ENCODE data around the gene ERCC4.

ERCC4 gene

DNA sequence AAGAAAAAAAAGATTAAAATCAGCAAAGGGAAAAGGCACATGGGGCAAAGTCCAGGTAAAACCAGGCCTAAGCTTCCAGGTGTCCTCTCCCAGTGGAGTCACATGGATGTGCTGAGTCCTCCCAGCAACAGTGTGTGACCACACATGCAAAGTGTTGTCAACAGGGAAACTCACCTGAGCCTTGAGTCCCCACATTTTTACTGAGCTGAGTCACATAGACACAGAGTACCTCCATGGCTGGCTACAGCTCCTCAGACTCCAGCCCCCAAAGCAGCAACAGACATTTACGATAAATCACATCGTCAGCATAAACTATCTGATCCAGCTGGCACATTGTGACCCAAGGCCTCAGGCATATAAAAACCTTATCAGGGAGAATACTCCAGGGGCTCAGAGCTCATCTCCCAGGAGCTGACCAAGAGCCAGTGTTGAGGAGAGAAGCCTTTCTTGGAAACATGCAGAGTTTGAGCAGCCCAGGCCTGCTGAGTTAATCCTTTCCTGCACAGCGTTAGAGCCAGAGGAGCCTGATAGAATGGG is 20.5 kb downstream of the ERCC4 start:
- no peak for DNase-seq (ENCODE audit: low spot score)
- TF ChIP-seq CTCF (IDR thresholded peaks at IDR 0.05) = no peak
- Histone ChIP-seq H3K4me3 (no peak overlapping the region), H3K27ac (no peak overlapping the region)

GRCh38 chr16:13944816-13945215 is 24.9 kb downstream of the ERCC4 start:
- no peak overlapping the region for H3K4me3 ChIP-seq
- DNase-seq (ENCODE audit: low spot score) = no peak
- H3K27ac ChIP-seq = no peak overlapping the region
- no peak for TF ChIP-seq CTCF (IDR thresholded peaks at IDR 0.05)

GRCh38 chr16:13945744-13946485 is 26.0 kb downstream of the ERCC4 start:
- DNase-seq (ENCODE audit: low spot score) = no peak
- no peak overlapping the region for H3K27ac ChIP-seq
- H3K4me3 ChIP-seq = no peak overlapping the region
- TF ChIP-seq CTCF (IDR thresholded peaks at IDR 0.05) = no peak

DNA sequence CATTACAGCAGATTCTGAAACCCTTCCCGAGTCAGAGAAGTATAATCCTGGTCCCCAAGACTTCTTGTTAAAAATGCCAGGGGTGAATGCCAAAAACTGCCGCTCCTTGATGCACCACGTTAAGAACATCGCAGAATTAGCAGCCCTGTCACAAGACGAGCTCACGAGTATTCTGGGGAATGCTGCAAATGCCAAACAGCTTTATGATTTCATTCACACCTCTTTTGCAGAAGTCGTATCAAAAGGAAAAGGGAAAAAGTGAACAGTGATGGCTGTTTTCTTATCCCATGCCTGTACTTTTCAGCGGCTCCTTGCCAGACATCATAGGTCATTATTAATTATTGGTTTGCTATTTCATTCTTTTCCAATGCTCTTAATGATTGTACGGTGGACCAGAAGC is 28.1 kb downstream of the ERCC4 start:
- DNase-seq (ENCODE audit: low spot score) = no peak
- Histone ChIP-seq H3K27ac (no peak overlapping the region), H3K4me3 (no peak overlapping the region)
- no peak for TF ChIP-seq CTCF (IDR thresholded peaks at IDR 0.05)

DNA sequence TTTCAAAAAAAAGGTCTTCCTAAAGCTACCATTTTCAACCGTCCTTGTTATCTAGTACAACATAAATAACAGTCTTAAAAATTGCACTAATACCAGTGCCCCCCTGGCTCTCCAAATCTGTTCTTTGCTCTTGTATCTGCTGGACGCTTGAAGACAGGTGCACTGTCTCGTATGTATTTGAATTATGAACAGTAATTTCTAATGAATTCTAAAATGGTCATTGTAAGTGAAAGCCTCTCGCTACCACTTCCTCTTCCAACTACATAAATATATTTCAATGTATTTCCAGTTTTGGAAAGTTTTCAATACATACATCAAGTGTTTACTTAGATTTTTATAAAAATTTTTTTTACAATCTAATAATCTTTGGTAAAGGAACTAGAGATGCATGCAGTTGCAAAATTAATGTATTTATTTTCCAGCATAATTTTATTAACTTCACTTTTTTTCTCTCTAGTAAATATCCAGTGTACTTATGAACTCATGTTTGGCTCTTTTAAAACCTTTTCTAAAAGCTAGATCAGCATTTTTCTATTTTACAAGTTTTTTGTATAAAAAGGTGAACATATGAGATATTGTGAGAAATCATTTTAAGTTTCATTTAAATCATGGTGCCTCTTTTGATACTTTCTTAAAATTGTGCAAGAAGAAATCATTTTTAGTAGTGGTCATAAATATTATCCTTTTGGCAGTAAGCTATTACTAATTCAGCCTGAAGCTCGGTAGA is 31.0 kb downstream of the ERCC4 start:
- H3K4me3 ChIP-seq = no peak overlapping the region
- H3K27ac ChIP-seq = no peak overlapping the region
- TF ChIP-seq CTCF (IDR thresholded peaks at IDR 0.05) = no peak
- DNase-seq (ENCODE audit: low spot score) = no peak

DNA sequence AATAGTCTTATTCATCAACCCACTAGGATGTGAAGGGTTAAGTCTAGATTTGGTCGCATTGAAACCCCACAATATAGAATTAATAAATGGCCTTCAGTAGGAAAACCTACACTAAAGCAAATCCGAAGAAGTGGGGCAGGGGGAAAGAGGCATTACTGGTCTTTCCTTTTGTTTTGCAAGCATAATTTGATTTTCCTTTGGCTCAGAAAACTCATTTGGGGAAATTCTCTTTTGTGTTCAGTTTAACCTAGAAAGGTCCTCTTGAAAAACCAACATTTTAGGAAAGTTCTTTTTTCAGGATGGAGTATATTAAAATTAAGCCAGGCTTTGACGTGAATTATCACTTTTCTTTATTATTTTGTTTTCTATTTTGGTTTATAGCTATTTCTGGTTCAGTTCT is 31.7 kb downstream of the ERCC4 start:
- Histone ChIP-seq H3K27ac (no peak overlapping the region), H3K4me3 (no peak overlapping the region)
- no peak for DNase-seq (ENCODE audit: low spot score)
- no peak for TF ChIP-seq CTCF (IDR thresholded peaks at IDR 0.05)

Measured in coronary artery (tissue), 2 donors.